Suppressor macrophage treated with lipopolysaccharide for 1 hour (primary cell): ENCODE measurements around the gene MICU2.
A peak's percentile ranks its signal among the peaks of the same experiment; 100 is the strongest.

Experiments
- DNase-seq, 3 donors: peaks; one replicate each; pipeline ENCODE4 v3.0.0-alpha.2; 2020 to 2022

MICU2 gene

GRCh38 chr13:21544515-21544914 is 59.5 kb downstream of the MICU2 start:
- no peak for DNase-seq

- DNase-seq, result no peak
Measured at GRCh38 chr13:21542563-21542962, 61.4 kb downstream of the MICU2 start.

- DNase-seq, result no peak
Measured at GRCh38 chr13:21541980-21542379, 62.0 kb downstream of the MICU2 start.

- no peak for DNase-seq
Measured at GRCh38 chr13:21541271-21541670, 62.7 kb downstream of the MICU2 start.

- peak in 1 of 3 donors; percentile 24 for DNase-seq
Measured at GRCh38 chr13:21539687-21540086, 64.3 kb downstream of the MICU2 start.

GRCh38 chr13:21538753-21539152 is 65.2 kb downstream of the MICU2 start:
- no peak for DNase-seq

- DNase-seq, result no peak
Measured at GRCh38 chr13:21538280-21538679, 65.7 kb downstream of the MICU2 start.

- peak in 1 of 3 donors; percentile 8 for DNase-seq
Measured at GRCh38 chr13:21537105-21537504, 66.9 kb downstream of the MICU2 start.

- DNase-seq, result no peak
Measured at GRCh38 chr13:21534760-21535159, 69.2 kb downstream of the MICU2 start.

- no peak for DNase-seq
Measured at GRCh38 chr13:21531455-21531854, 72.5 kb downstream of the MICU2 start.

GRCh38 chr13:21530656-21531055 is 73.3 kb downstream of the MICU2 start:
- DNase-seq, result no peak

GRCh38 chr13:21529146-21529893 is 74.7 kb downstream of the MICU2 start:
- DNase-seq, result no peak

- DNase-seq, result no peak
Measured at GRCh38 chr13:21528616-21529015, 75.4 kb downstream of the MICU2 start.

GRCh38 chr13:21526707-21527540 is 77.0 kb downstream of the MICU2 start:
- DNase-seq, result no peak

GRCh38 chr13:21522847-21523246 is 81.1 kb downstream of the MICU2 start:
- no peak for DNase-seq

GRCh38 chr13:21522130-21522529 is 81.8 kb downstream of the MICU2 start:
- no peak for DNase-seq

- DNase-seq, result no peak
Measured at GRCh38 chr13:21518617-21519144, 85.3 kb downstream of the MICU2 start.

- DNase-seq, result no peak
Measured at GRCh38 chr13:21517576-21517975, 86.4 kb downstream of the MICU2 start.

GRCh38 chr13:21516805-21517204 is 87.2 kb downstream of the MICU2 start:
- no peak for DNase-seq

- DNase-seq, result no peak
Measured at GRCh38 chr13:21511849-21512248, 92.1 kb downstream of the MICU2 start.

GRCh38 chr13:21504379-21504778 is 99.6 kb downstream of the MICU2 start:
- no peak for DNase-seq

- no peak for DNase-seq
Measured at GRCh38 chr13:21501686-21502085, 102.3 kb downstream of the MICU2 start.

- no peak for DNase-seq
Measured at GRCh38 chr13:21486322-21486721, 117.6 kb downstream of the MICU2 start.

- DNase-seq, result no peak
Measured at GRCh38 chr13:21483748-21484147, 120.2 kb downstream of the MICU2 start.
